HCT116 (cell line): ENCODE results near the gene ZMYM1.

Experiments
- EZH2 ChIP-seq: fragments of 200-600 bp; sonication (generic); IDR thresholded peaks from 2 replicates; pipeline ENCODE4 v1.6.1; 2017; ENCODE audit warnings: antibody characterized with exemption, mixed run types
- EZH2phosphoT487 ChIP-seq: fragments of 200-600 bp; IDR thresholded peaks from 2 replicates; pipeline ENCODE4 v1.6.1; 2018; ENCODE audit warnings: antibody characterized with exemption, borderline replicate concordance
- FOSL1 ChIP-seq: IDR thresholded peaks from 2 replicates; pipeline ENCODE4 v1.6.1; 2012; ENCODE audit warnings: low read depth
- POLR2A ChIP-seq: IDR thresholded peaks from 2 replicates; pipeline ENCODE4 v1.7.0; 2011; ENCODE audit warnings: borderline replicate concordance; ENCODE audit not compliant: insufficient read depth, insufficient read length; ENCODE audit errors: extremely low read depth
- POLR2AphosphoS5 ChIP-seq: IDR thresholded peaks from 2 replicates; pipeline ENCODE4 v1.6.1; 2011; ENCODE audit warnings: mild to moderate bottlenecking, low read depth, low read length, moderate library complexity
- SIN3A ChIP-seq: IDR thresholded peaks from 2 replicates; pipeline ENCODE4 v1.6.1; 2012; ENCODE audit warnings: low read depth
- SP1 ChIP-seq: IDR thresholded peaks from 2 replicates; pipeline ENCODE4 v1.6.1; 2012; ENCODE audit warnings: low read depth
- YY1 ChIP-seq: IDR thresholded peaks from 2 replicates; pipeline ENCODE4 v1.6.1; 2011; ENCODE audit warnings: low read length, low read depth, moderate library complexity, mild to moderate bottlenecking; ENCODE audit not compliant: insufficient replicate concordance; ENCODE audit errors: extremely low read depth
- ZFX ChIP-seq: fragments of 450-650 bp; IDR thresholded peaks from 2 replicates; pipeline ENCODE4 v1.6.1; 2017
- ZNF274 ChIP-seq: fragments of 200-500 bp; sonication (Bioruptor generic); IDR thresholded peaks from 2 replicates; pipeline ENCODE4 v1.6.1; 2014; ENCODE audit warnings: mild to moderate bottlenecking, low read depth, low read length, inconsistent platforms
- TF ChIP-seq, protein P1 (sequence below), 3 experiments: fragments of 200-600 bp in 1 of 3; sonication (generic) in 1 of 3; IDR thresholded peaks in 2 of 3; conservative IDR thresholded peaks in 1 of 3; 2 replicates each; pipeline ENCODE4 v1.5.1; 2012 to 2017; ENCODE audit warnings: low read depth in 2 of 3, low read length in 2 of 3, antibody characterized with exemption in 1 of 3, borderline replicate concordance in 1 of 3, control low read depth in 1 of 3, mild to moderate bottlenecking in 1 of 3, mixed read lengths in 1 of 3, mixed run types in 1 of 3, moderate library complexity in 1 of 3; ENCODE audit not compliant: insufficient read depth in 1 of 3
- TF ChIP-seq, protein P2 (sequence below): IDR thresholded peaks from 2 replicates; pipeline ENCODE4 v1.6.1; 2012
- TF ChIP-seq, protein P3 (sequence below): IDR thresholded peaks from 2 replicates; pipeline ENCODE4 v1.6.1; 2011; ENCODE audit warnings: mild to moderate bottlenecking, low read length, moderate library complexity; ENCODE audit not compliant: insufficient replicate concordance; ENCODE audit errors: extremely low read depth
- TF ChIP-seq, protein P4 (sequence below): IDR thresholded peaks from 2 replicates; pipeline ENCODE4 v1.6.1; 2012; ENCODE audit warnings: low read depth

DNA sequence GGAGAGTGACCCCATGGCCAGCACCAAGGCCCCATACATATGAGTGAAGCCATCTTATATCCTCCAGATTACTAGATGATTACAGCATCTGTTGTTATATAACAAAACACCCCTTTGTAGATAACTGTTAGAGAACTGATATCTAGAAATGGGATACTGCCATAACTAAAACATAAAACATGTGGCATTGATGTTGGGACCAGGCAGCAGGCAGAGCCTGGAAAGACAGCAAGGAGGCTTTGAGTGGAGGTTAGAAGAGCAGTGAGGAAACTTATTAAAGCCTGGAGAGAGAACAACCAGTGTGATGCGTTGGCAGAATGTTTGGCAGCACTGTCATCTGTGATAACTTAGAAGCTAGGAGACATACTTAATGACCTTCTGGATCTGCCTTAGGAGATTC lies 42.0 kb upstream of the ZMYM1 start:
- no peak for TF ChIP-seq POLR2A
- TF ChIP-seq, protein P1, sequence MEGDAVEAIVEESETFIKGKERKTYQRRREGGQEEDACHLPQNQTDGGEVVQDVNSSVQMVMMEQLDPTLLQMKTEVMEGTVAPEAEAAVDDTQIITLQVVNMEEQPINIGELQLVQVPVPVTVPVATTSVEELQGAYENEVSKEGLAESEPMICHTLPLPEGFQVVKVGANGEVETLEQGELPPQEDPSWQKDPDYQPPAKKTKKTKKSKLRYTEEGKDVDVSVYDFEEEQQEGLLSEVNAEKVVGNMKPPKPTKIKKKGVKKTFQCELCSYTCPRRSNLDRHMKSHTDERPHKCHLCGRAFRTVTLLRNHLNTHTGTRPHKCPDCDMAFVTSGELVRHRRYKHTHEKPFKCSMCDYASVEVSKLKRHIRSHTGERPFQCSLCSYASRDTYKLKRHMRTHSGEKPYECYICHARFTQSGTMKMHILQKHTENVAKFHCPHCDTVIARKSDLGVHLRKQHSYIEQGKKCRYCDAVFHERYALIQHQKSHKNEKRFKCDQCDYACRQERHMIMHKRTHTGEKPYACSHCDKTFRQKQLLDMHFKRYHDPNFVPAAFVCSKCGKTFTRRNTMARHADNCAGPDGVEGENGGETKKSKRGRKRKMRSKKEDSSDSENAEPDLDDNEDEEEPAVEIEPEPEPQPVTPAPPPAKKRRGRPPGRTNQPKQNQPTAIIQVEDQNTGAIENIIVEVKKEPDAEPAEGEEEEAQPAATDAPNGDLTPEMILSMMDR (IDR thresholded peaks at IDR 0.05 in 2 of 3, conservative IDR thresholded peaks at IDR 0.05 in 1 of 3; ENCODE audit: borderline replicate concordance in 1 of 3, insufficient read depth in 1 of 3, low read depth in 2 of 3, low read length in 2 of 3), result no peak
- TF ChIP-seq YY1, result no peak
- no peak for TF ChIP-seq EZH2phosphoT487
- TF ChIP-seq, protein P2, sequence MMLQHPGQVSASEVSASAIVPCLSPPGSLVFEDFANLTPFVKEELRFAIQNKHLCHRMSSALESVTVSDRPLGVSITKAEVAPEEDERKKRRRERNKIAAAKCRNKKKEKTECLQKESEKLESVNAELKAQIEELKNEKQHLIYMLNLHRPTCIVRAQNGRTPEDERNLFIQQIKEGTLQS, result no peak
- no peak for TF ChIP-seq EZH2
- TF ChIP-seq SP1, result no peak
- TF ChIP-seq POLR2AphosphoS5, result no peak
- TF ChIP-seq SIN3A, result no peak
- no peak for TF ChIP-seq FOSL1
- no peak for TF ChIP-seq ZFX
- TF ChIP-seq ZNF274, result no peak
- TF ChIP-seq, protein P3, sequence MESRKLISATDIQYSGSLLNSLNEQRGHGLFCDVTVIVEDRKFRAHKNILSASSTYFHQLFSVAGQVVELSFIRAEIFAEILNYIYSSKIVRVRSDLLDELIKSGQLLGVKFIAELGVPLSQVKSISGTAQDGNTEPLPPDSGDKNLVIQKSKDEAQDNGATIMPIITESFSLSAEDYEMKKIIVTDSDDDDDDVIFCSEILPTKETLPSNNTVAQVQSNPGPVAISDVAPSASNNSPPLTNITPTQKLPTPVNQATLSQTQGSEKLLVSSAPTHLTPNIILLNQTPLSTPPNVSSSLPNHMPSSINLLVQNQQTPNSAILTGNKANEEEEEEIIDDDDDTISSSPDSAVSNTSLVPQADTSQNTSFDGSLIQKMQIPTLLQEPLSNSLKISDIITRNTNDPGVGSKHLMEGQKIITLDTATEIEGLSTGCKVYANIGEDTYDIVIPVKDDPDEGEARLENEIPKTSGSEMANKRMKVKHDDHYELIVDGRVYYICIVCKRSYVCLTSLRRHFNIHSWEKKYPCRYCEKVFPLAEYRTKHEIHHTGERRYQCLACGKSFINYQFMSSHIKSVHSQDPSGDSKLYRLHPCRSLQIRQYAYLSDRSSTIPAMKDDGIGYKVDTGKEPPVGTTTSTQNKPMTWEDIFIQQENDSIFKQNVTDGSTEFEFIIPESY, result no peak
- TF ChIP-seq, protein P4, sequence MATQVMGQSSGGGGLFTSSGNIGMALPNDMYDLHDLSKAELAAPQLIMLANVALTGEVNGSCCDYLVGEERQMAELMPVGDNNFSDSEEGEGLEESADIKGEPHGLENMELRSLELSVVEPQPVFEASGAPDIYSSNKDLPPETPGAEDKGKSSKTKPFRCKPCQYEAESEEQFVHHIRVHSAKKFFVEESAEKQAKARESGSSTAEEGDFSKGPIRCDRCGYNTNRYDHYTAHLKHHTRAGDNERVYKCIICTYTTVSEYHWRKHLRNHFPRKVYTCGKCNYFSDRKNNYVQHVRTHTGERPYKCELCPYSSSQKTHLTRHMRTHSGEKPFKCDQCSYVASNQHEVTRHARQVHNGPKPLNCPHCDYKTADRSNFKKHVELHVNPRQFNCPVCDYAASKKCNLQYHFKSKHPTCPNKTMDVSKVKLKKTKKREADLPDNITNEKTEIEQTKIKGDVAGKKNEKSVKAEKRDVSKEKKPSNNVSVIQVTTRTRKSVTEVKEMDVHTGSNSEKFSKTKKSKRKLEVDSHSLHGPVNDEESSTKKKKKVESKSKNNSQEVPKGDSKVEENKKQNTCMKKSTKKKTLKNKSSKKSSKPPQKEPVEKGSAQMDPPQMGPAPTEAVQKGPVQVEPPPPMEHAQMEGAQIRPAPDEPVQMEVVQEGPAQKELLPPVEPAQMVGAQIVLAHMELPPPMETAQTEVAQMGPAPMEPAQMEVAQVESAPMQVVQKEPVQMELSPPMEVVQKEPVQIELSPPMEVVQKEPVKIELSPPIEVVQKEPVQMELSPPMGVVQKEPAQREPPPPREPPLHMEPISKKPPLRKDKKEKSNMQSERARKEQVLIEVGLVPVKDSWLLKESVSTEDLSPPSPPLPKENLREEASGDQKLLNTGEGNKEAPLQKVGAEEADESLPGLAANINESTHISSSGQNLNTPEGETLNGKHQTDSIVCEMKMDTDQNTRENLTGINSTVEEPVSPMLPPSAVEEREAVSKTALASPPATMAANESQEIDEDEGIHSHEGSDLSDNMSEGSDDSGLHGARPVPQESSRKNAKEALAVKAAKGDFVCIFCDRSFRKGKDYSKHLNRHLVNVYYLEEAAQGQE, result no peak
